Tibial artery (tissue), 4 donors: ENCODE measurements around the gene GOPC.

Source experiments
- DNase-seq, 2 donors: peaks; one replicate each; pipeline ENCODE4 v3.0.0-alpha.2; 2019
- H3K27ac ChIP-seq, 2 donors: fragments of 200-600 bp; sonication (generic) in 1 of 2; 1 replicate in 1 of 2; 2 replicates in 1 of 2; pipeline ENCODE4 v1.5.1; 2018 to 2019; ENCODE audit warnings: mild to moderate bottlenecking in 1 of 2
- H3K27me3 ChIP-seq, 2 donors: fragments of 200-600 bp; sonication (generic) in 1 of 2; one replicate each; pipeline versions ENCODE4 v1.5.1 to v1.6.0; 2016 to 2019
- H3K36me3 ChIP-seq, 3 donors: fragments of 200-600 bp; sonication (generic) in 2 of 3; one replicate each; pipeline ENCODE4 v1.5.1; 2016 to 2019; ENCODE audit warnings: mild to moderate bottlenecking in 2 of 3
- H3K4me1 ChIP-seq, 4 donors: fragments of 200-600 bp; sonication (generic) in 2 of 4; 1 replicate in 3 of 4; 2 replicates in 1 of 4; pipeline ENCODE4 v1.5.1; 2016 to 2019
- H3K4me3 ChIP-seq, 2 donors: fragments of 200-600 bp; sonication (generic) in 1 of 2; 1 replicate in 1 of 2; 2 replicates in 1 of 2; pipeline ENCODE4 v1.5.1; 2018 to 2019; ENCODE audit warnings: mild to moderate bottlenecking in 2 of 2
- H3K9me3 ChIP-seq, 3 donors: fragments of 200-600 bp; sonication (generic) in 1 of 3; one replicate each; pipeline ENCODE4 v1.5.1; 2016 to 2019
- intact Hi-C: fragments of 100-400 bp; cut with DNase I; formaldehyde crosslinking; loops from one replicate; pipeline ENCODE4 v1.15.0; 2023; ENCODE audit warnings: low total_unique reads
- TF ChIP-seq, protein P1 (sequence below), 2 experiments: fragments of 200-600 bp in 1 of 2; fragments of 450-650 bp in 1 of 2; IDR thresholded peaks; one replicate each; pipeline ENCODE4 v1.5.1; 2017 to 2019; ENCODE audit warnings: antibody characterized with exemption in 2 of 2, mild to moderate bottlenecking in 1 of 2, moderate library complexity in 1 of 2

Gene GOPC

DNA sequence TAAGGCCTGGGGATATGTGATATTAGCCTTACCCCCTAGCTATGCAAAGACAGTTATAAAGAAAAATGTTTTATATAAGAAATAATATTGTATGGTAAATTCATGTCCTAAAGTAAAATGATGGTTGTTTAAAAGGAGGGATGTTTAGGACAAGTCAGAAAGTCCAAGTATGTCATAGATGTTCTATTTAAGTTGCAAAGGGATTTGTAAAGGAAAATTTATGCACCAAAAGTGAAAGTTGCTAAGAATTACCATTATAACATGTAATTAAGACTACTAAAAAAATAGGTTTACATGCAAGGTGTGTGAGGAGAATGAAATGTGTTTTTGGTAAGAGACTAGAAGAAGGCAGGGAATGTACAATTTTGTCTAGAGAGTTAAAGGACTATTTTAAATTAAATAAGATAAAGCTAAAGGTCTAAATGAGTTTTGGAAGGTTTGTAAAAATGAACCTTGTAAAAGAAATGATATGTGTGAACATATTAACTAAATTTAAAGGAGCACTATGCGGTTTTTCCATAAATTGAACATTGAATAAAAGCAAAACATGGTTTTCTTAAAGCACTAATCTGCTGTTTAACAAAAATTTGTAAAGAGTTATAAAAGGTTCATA lies 22.7 kb upstream of the GOPC start:
- no peak overlapping the region for H3K27ac ChIP-seq
- H3K27me3 ChIP-seq, result no peaks in the 10 kb centered on the region
- H3K4me3 ChIP-seq, result no peak overlapping the region
- no peak for DNase-seq
- H3K36me3 ChIP-seq, result no peaks in the 10 kb centered on the region
- no peaks in the 10 kb centered on the region for H3K9me3 ChIP-seq
- TF ChIP-seq, protein P1, sequence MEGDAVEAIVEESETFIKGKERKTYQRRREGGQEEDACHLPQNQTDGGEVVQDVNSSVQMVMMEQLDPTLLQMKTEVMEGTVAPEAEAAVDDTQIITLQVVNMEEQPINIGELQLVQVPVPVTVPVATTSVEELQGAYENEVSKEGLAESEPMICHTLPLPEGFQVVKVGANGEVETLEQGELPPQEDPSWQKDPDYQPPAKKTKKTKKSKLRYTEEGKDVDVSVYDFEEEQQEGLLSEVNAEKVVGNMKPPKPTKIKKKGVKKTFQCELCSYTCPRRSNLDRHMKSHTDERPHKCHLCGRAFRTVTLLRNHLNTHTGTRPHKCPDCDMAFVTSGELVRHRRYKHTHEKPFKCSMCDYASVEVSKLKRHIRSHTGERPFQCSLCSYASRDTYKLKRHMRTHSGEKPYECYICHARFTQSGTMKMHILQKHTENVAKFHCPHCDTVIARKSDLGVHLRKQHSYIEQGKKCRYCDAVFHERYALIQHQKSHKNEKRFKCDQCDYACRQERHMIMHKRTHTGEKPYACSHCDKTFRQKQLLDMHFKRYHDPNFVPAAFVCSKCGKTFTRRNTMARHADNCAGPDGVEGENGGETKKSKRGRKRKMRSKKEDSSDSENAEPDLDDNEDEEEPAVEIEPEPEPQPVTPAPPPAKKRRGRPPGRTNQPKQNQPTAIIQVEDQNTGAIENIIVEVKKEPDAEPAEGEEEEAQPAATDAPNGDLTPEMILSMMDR (IDR thresholded peaks at IDR 0.05), result no peak
- intact Hi-C loops, result no loop called here
- no peaks in the 10 kb centered on the region for H3K4me1 ChIP-seq

DNA sequence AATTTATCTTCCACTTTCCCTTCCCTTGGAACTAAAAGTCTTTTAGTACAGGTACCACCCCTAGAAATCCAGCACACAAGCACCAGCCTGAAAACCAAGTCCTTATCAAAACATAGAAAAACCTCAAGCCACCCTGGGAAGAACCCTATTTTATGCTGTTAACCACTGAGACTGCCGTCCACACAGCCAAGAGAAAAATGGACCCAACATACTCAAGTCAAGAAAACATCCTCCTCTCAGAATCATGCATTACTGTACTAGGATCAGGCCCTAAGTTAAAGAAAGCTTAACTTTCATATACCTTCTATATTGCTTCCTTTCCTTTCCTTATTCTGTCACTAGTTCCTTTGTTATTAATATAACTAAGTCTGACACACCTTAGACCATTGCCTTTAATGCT lies 16.9 kb upstream of the GOPC start:
- Histone ChIP-seq H3K27ac (no peak overlapping the region), H3K9me3 (no peaks in the 10 kb centered on the region), H3K36me3 (no peaks in the 10 kb centered on the region), H3K4me1 (no peaks in the 10 kb centered on the region), H3K27me3 (no peaks in the 10 kb centered on the region), H3K4me3 (no peak overlapping the region)
- intact Hi-C loops, result no loop called here
- DNase-seq, result no peak
- TF ChIP-seq, protein P1 (IDR thresholded peaks at IDR 0.05), result no peak

DNA sequence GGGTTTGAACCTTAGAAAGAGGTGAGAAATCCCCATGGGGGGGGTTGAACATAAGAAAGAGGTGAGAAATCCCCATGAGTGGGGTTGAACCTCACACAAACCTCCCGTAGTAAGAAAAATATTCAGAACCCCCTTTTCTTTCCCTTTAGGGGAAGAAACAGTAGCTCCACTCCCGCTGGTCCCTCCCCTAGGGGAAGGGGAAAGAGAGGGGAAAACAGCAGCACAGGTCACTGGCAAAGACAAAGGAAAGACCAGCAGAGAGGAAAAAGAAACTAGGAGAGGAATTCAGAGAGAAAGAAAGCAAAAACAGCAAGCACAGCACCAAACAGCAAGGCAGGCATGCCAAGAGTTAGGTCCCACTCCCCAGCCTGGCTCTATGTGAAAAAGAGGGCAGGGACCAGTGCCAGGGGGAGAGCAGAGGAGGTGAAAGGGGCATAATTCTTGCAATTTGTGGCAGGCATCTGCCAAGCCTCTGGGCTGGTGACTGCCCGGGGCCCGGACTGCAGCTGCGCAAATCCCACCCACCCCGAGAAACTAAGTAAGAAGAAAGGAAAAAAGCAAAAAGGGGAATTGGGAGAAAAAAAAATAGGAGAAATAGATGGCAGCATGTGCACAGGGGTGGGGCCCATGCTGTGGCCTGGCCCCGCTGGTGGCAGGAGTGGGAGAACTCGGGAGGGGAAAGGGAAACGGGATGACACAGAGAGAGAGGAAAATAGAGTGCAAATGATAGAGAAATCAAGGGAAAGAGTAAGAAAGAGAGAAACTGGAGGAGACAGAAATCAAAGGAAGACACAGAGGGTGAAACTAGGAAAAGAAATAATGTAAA lies 15.1 kb upstream of the GOPC start:
- H3K4me3 ChIP-seq, result no peak overlapping the region
- H3K27me3 ChIP-seq, result no peaks in the 10 kb centered on the region
- H3K36me3 ChIP-seq, result no peaks in the 10 kb centered on the region
- no peak overlapping the region for H3K27ac ChIP-seq
- no peaks in the 10 kb centered on the region for H3K4me1 ChIP-seq
- no peak for DNase-seq
- intact Hi-C loops, result no loop called here
- TF ChIP-seq, protein P1 (IDR thresholded peaks at IDR 0.05), result no peak
- H3K9me3 ChIP-seq, result no peaks in the 10 kb centered on the region

DNA sequence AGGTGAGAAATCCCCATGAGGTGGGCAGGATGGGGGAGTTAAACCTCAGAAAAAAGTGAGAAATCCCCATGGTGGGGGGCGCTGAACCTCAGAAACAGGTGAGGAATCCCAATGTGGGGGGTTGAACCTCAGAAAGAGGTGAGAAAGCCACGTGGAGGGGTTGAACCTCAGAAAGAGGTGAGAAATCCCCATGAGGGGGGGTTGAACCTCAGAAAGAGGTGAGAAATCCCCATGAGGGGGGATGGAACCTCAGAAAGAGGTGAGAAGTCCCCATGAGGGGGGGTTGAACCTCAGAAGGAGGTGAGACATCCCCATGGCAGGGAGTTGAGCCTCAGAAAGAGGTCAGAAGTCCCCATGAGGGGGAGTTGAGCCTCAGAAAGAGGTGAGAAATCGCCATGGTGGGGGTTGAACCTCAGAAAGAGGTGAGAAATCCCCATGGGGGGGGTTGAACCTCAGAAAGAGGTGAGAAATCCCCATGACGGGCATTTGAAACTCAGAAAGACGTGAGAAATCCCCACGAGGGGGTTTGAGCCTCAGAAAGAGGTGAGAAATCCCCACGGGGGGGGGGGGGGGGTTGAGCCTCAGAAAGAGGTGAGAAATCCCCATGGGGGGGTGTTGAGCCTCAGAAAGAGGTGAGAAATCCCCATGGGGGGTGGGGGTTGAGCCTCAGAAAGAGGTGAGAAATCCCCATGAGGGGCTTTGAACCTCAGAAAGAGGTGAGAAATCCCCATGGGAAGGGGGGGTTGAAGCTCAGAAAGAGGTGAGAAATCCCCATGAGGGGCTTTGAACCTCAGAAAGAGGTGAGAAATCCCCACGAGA lies 14.3 kb upstream of the GOPC start:
- no peaks in the 10 kb centered on the region for H3K4me1 ChIP-seq
- H3K27ac ChIP-seq, result no peak overlapping the region
- no peaks in the 10 kb centered on the region for H3K9me3 ChIP-seq
- H3K4me3 ChIP-seq, result no peak overlapping the region
- DNase-seq, result no peak
- no peaks in the 10 kb centered on the region for H3K36me3 ChIP-seq
- intact Hi-C loops, result no loop called here
- TF ChIP-seq, protein P1 (IDR thresholded peaks at IDR 0.05), result no peak
- no peaks in the 10 kb centered on the region for H3K27me3 ChIP-seq

DNA sequence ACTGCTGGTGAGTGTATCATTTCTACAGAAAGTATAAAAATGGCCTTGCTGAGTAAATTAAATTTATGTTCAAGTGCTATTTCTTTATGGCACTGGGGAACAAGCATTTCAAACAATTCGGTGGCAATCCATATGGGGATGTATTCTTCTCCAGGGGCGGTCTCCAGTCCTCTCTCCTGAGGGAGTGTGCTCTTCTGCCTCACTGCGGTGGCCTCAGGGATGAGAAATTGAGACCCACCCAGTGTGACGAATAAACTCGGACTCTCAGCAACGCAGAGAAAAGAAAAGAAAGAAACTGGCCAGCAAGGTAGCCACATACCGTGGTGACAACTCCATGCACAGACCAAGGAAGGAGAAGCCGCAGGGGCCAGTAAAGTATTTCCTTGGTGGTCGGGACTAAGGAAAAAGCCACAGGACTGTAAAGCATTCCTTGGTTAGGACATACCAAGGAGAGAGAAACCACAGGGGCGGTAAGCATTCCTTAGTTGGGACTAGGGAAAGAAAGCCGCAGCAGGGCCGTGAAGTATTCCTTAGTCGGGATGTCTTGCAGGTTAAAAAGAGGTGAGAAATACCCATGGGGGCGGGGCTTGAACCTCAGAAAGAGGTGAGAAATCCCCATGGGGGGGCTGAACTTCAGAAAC lies 13.6 kb upstream of the GOPC start:
- no peaks in the 10 kb centered on the region for H3K9me3 ChIP-seq
- TF ChIP-seq, protein P1 (IDR thresholded peaks at IDR 0.05), result no peak
- H3K27me3 ChIP-seq, result no peaks in the 10 kb centered on the region
- H3K4me3 ChIP-seq, result no peak overlapping the region
- intact Hi-C loops, result no loop called here
- H3K4me1 ChIP-seq, result no peaks in the 10 kb centered on the region
- DNase-seq, result no peak
- no peaks in the 10 kb centered on the region for H3K36me3 ChIP-seq
- H3K27ac ChIP-seq, result no peak overlapping the region
